ENCODE results near the gene ZNF346. TPM values are rescaled to one million over a fixed set of nuclear protein-coding genes. Genes with fewer than 3 reads are reported as not detected.

ZNF346 gene
- total RNA-seq, 1 donor, result 17.9 TPM

- DNase-seq (ENCODE audit: low read depth), result no peak
- TF ChIP-seq, protein P1, sequence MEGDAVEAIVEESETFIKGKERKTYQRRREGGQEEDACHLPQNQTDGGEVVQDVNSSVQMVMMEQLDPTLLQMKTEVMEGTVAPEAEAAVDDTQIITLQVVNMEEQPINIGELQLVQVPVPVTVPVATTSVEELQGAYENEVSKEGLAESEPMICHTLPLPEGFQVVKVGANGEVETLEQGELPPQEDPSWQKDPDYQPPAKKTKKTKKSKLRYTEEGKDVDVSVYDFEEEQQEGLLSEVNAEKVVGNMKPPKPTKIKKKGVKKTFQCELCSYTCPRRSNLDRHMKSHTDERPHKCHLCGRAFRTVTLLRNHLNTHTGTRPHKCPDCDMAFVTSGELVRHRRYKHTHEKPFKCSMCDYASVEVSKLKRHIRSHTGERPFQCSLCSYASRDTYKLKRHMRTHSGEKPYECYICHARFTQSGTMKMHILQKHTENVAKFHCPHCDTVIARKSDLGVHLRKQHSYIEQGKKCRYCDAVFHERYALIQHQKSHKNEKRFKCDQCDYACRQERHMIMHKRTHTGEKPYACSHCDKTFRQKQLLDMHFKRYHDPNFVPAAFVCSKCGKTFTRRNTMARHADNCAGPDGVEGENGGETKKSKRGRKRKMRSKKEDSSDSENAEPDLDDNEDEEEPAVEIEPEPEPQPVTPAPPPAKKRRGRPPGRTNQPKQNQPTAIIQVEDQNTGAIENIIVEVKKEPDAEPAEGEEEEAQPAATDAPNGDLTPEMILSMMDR (IDR thresholded peaks at IDR 0.05; ENCODE audit: insufficient read depth, low read length), result no peak
- H3K4me3 ChIP-seq (ENCODE audit: low read depth, low read length), result no peak overlapping the region
These were observed 18.8 kb upstream of the ZNF346 start for GRCh38 chr5:177003649-177004048.

DNA sequence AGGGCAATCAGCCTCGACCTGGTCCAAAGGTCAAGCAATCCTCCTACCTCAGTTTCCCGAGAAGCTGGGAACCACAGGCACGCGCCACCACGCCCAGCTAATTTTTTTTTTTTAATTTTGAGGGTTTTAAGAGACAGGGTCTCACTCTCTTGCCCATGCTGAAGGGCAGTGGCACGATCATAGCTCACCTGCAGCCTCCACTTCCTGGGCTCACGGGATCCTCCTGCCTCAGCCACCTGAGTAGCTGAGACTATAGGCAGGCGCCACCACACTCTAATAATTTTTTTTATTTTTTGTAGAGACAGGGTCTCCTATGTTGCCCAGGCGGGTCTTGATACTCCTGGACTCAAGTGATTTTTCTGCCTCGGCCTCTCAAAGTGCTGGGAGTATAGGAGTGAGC is 17.5 kb upstream of the ZNF346 start:
- H3K4me3 ChIP-seq (ENCODE audit: low read depth, low read length), result peak overlapping the region; percentile 96
- TF ChIP-seq, protein P1 (IDR thresholded peaks at IDR 0.05; ENCODE audit: insufficient read depth, low read length), result no peak
- no peak for DNase-seq (ENCODE audit: low read depth)

- TF ChIP-seq, protein P1 (IDR thresholded peaks at IDR 0.05; ENCODE audit: insufficient read depth, low read length), result peak; percentile 58
- DNase-seq (ENCODE audit: low read depth), result peak; percentile 54
- peak overlapping the region; percentile 96 for H3K4me3 ChIP-seq (ENCODE audit: low read depth, low read length)
These were observed 16.8 kb upstream of the ZNF346 start for GRCh38 chr5:177005619-177006264.

DNA sequence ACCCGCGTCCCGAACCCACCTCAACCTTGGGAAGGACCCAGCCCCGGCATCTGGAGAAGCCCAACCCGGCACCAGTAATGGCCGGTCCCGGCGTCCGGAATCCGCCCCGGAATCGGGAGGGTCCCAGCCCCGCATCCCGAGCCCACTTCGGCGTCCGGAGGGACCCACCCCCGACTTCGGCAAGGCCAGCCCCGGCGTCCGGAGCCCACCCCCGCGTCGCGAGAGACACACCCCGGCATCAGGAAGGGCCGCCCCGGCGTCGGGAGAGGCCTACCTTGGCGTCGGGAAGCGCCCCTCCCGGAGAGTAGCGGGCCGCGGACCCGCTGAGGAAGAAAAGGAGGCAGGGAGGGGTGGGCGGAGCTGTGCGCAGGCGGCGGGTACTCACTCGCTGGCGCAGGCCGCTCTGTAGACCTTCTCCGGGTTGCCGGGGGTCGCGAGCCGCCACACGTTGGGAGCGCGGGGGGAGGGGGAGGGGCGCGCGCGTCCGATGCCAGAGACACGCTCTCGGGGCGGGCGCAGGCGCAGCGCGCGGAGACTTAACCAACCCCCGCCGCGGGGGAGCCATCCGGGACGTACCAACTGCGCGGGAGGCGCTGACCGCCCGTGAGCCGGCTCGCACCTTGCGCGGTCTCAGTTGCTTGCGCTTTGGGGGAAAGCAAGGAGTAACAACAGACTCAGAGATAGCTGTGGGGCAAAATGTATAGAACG is 16.1 kb upstream of the ZNF346 start, which contains the start of gene UIMC1:
TSS of gene UIMC1 (minus strand) at position 515 of the 708 bp plus-strand sequence. CDS start 24,164 bp downstream, outside the sequence.
- H3K4me3 ChIP-seq (ENCODE audit: low read depth, low read length), result peak within 1 kb of the TSS; percentile 96
- TF ChIP-seq, protein P1 (IDR thresholded peaks at IDR 0.05; ENCODE audit: insufficient read depth, low read length), result no peak
- peak; percentile 88 for DNase-seq (ENCODE audit: low read depth)

DNA sequence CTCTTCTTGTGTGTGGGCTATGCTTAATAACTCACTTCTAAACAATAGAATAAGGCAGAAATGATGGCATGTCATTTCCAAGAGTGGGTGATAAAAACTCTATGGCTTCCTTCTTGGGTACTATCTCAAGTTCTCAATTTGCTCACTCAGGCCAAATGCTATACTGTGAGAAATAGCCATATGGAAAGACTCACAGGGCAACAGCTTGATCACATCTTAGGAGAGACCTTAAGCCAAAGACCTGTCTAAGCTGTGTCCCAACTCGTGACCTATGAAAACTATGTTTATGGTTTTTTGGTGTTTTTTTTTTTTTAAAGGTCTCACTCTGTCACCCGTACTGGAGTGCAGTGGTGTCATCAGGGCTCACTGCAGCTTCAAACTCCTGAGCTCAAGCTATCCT is 13.8 kb upstream of the ZNF346 start:
- no peak overlapping the region for H3K4me3 ChIP-seq (ENCODE audit: low read depth, low read length)
- DNase-seq (ENCODE audit: low read depth), result peak; percentile 67
- TF ChIP-seq, protein P1 (IDR thresholded peaks at IDR 0.05; ENCODE audit: insufficient read depth, low read length), result no peak

GRCh38 chr5:177010153-177010552 is 12.3 kb upstream of the ZNF346 start:
- TF ChIP-seq, protein P1 (IDR thresholded peaks at IDR 0.05; ENCODE audit: insufficient read depth, low read length), result no peak
- no peak overlapping the region for H3K4me3 ChIP-seq (ENCODE audit: low read depth, low read length)
- DNase-seq (ENCODE audit: low read depth), result no peak

Data from fibroblast of the aortic adventitia (primary cell).